DOHH2 (cell line): ENCODE measurements around the gene FBLN1.

ENCODE experiments used
- CTCF ChIP-seq: fragments of 200-600 bp; sonication (generic); IDR thresholded peaks from one replicate; pipeline ENCODE4 v1.5.1; 2014; ENCODE audit warnings: antibody characterized with exemption, mild to moderate bottlenecking, low read depth, low read length; ENCODE audit not compliant: poor library complexity, severe bottlenecking
- EZH2phosphoT487 ChIP-seq: fragments of 200-600 bp; sonication (generic); IDR thresholded peaks from 2 replicates; pipeline ENCODE4 v1.6.1; 2017; ENCODE audit warnings: borderline replicate concordance, mild to moderate bottlenecking, antibody characterized with exemption, low read length, moderate library complexity, mixed read lengths

- TF ChIP-seq CTCF (no peak), EZH2phosphoT487 (no peak)
Measured at GRCh38 chr22:45585946-45586540, 83.4 kb downstream of the FBLN1 start.
